ENCODE measurements around the gene MIOS.

- TF ChIP-seq CTCF (IDR thresholded peaks at IDR 0.05; ENCODE audit: low read length): no peak
- TF ChIP-seq EZH2phosphoT487 (IDR thresholded peaks at IDR 0.05; ENCODE audit: low read length): no peak
Observed at GRCh38 chr7:7639847-7640220, 73.2 kb downstream of the MIOS start.

Data from MM.1S (cell line).